Measurements from ENCODE around the gene LRRC71.

GRCh38 chr1:156951371-156951770 lies 30.9 kb downstream of the LRRC71 start:
- TF ChIP-seq EZH2 (IDR thresholded peaks at IDR 0.05; ENCODE audit: borderline replicate concordance, insufficient read depth, low read depth, low read length, poor library complexity, severe bottlenecking), result no peak
- no peak for TF ChIP-seq CTCF (IDR thresholded peaks at IDR 0.05)
